ENCODE data around the gene GAREM1.

DNA sequence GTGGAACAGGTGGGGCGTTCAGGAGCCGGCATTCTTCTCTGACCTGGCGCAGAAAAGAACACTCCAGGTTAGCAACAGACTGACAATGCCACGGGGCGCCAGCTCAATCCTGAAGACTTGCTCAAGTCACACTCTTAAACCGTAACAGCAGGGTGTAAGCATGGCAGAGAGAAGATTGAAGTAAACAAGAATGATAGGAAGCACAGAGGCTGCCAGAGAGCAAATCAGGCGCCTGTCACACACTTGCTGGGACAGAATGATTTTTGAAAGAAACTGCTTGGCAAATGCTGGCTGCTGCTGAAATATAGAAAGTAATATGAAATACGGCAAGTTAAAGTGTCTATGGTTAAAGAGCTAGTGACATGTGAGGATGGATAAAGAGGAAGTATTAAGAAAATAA is 200.3 kb downstream of the GAREM1 start:
- no peak for TF ChIP-seq EP300 (IDR thresholded peaks at IDR 0.05)
- TF ChIP-seq, protein P1, sequence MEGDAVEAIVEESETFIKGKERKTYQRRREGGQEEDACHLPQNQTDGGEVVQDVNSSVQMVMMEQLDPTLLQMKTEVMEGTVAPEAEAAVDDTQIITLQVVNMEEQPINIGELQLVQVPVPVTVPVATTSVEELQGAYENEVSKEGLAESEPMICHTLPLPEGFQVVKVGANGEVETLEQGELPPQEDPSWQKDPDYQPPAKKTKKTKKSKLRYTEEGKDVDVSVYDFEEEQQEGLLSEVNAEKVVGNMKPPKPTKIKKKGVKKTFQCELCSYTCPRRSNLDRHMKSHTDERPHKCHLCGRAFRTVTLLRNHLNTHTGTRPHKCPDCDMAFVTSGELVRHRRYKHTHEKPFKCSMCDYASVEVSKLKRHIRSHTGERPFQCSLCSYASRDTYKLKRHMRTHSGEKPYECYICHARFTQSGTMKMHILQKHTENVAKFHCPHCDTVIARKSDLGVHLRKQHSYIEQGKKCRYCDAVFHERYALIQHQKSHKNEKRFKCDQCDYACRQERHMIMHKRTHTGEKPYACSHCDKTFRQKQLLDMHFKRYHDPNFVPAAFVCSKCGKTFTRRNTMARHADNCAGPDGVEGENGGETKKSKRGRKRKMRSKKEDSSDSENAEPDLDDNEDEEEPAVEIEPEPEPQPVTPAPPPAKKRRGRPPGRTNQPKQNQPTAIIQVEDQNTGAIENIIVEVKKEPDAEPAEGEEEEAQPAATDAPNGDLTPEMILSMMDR (IDR thresholded peaks at IDR 0.05), result no peak
